GM20000 (cell line): ENCODE data around the gene CXCR6.

ENCODE experiments used
- DNase-seq: peaks from one replicate; pipeline ENCODE4 v3.0.0; 2012; ENCODE audit warnings: low spot score
- CTCF ChIP-seq: IDR thresholded peaks from 2 replicates; pipeline ENCODE4 v1.5.1; 2012; ENCODE audit warnings: mild to moderate bottlenecking, control low read depth; ENCODE audit errors: extremely low read depth, missing control alignments

The CXCR6 gene

GRCh38 chr3:45955017-45955647, 11.9 kb downstream of the CXCR6 start:
- no peak for DNase-seq
- TF ChIP-seq CTCF = no peak

GRCh38 chr3:45955706-45956105, 12.4 kb downstream of the CXCR6 start:
- no peak for TF ChIP-seq CTCF
- no peak for DNase-seq

- no peak for TF ChIP-seq CTCF
- DNase-seq = no peak
Observed at GRCh38 chr3:45957586-45957985, 14.3 kb downstream of the CXCR6 start.

GRCh38 chr3:45958321-45958791, 15.1 kb downstream of the CXCR6 start:
- TF ChIP-seq CTCF = no peak
- DNase-seq = no peak

GRCh38 chr3:45959201-45959600, 15.9 kb downstream of the CXCR6 start:
- no peak for DNase-seq
- no peak for TF ChIP-seq CTCF

- DNase-seq = no peak
- no peak for TF ChIP-seq CTCF
Observed at GRCh38 chr3:45960289-45960688, 17.0 kb downstream of the CXCR6 start.

GRCh38 chr3:45962033-45962432, 18.8 kb downstream of the CXCR6 start:
- DNase-seq = peak; percentile 72
- TF ChIP-seq CTCF = no peak
